CD14-positive monocyte (primary cell): Measurements from ENCODE around the gene LINC01488. TPM values are rescaled to one million over a fixed set of nuclear protein-coding genes. Genes with fewer than 3 reads are reported as not detected.
A peak's percentile ranks its signal among the peaks of the same experiment; 100 is the strongest.

Experiments used
- DNase-seq, 3 donors: peaks; one replicate each; pipeline ENCODE4 v3.0.0-alpha.2; 2011 to 2022
- H2AFZ ChIP-seq: 2 replicates; pipeline ENCODE4 v1.6.0; 2012; ENCODE audit warnings: mild to moderate bottlenecking, low read depth, low read length, inconsistent platforms; ENCODE audit not compliant: insufficient read depth, poor library complexity, severe bottlenecking
- H3K27ac ChIP-seq, 2 donors: 1 replicate in 1 of 2; 2 replicates in 1 of 2; pipeline ENCODE4 v1.5.1; 2012 to 2013; ENCODE audit warnings: low read length in 2 of 2, control low read depth in 1 of 2, inconsistent platforms in 1 of 2, low read depth in 1 of 2, mild to moderate bottlenecking in 1 of 2
- H3K27me3 ChIP-seq, 2 donors: one replicate each; pipeline versions ENCODE4 v1.6.0 to v1.6.1; 2011 to 2013; ENCODE audit warnings: low read length in 2 of 2; ENCODE audit not compliant: control insufficient read depth in 2 of 2, insufficient read depth in 2 of 2
- H3K36me3 ChIP-seq, 2 donors: replicated peaks in 1 of 2; 1 replicate in 1 of 2; 2 replicates in 1 of 2; pipeline versions ENCODE4 v1.5.1 to v1.6.1; 2012 to 2013; ENCODE audit warnings: low read length in 2 of 2, control low read depth in 1 of 2, inconsistent platforms in 1 of 2, mild to moderate bottlenecking in 1 of 2; ENCODE audit not compliant: insufficient read depth in 2 of 2, control insufficient read depth in 1 of 2
- H3K4me1 ChIP-seq, 2 donors: 1 replicate in 1 of 2; 2 replicates in 1 of 2; pipeline versions ENCODE4 v1.5.1 to v1.6.1; 2012 to 2013; ENCODE audit warnings: low read length in 2 of 2, control low read depth in 1 of 2, inconsistent platforms in 1 of 2, mild to moderate bottlenecking in 1 of 2, moderate library complexity in 1 of 2; ENCODE audit not compliant: insufficient read depth in 2 of 2, control insufficient read depth in 1 of 2
- H3K4me2 ChIP-seq: replicated peaks from 2 replicates; pipeline ENCODE3; 2012; ENCODE audit warnings: low read length, moderate library complexity, mild to moderate bottlenecking; ENCODE audit not compliant: poor library complexity, severe bottlenecking; ENCODE audit errors: extremely low read depth
- H3K4me3 ChIP-seq, 3 experiments: fragments of 200-600 bp in 1 of 3; sonication (generic) in 1 of 3; replicated peaks in 1 of 3; 1 replicate in 2 of 3; 2 replicates in 1 of 3; pipeline ENCODE4 v1.5.1; 2011 to 2013; ENCODE audit warnings: low read length in 3 of 3, mild to moderate bottlenecking in 3 of 3, control low read depth in 2 of 3, low read depth in 2 of 3, inconsistent platforms in 1 of 3, moderate library complexity in 1 of 3
- H3K79me2 ChIP-seq: 2 replicates; pipeline ENCODE4 v1.6.0; 2012; ENCODE audit warnings: mild to moderate bottlenecking, control low read depth, inconsistent platforms, low read length, moderate library complexity; ENCODE audit not compliant: insufficient read depth
- H3K9ac ChIP-seq: 2 replicates; pipeline ENCODE4 v1.6.0; 2017; ENCODE audit warnings: low read length, mild to moderate bottlenecking; ENCODE audit not compliant: insufficient read depth, poor library complexity, severe bottlenecking
- H3K9me3 ChIP-seq, 2 donors: replicated peaks in 1 of 2; 1 replicate in 1 of 2; 2 replicates in 1 of 2; pipeline versions ENCODE4 v1.5.1 to v1.6.1; 2012 to 2013; ENCODE audit warnings: low read length in 2 of 2, control low read depth in 1 of 2; ENCODE audit not compliant: control insufficient read depth in 1 of 2, insufficient read depth in 1 of 2
- H4K20me1 ChIP-seq: 2 replicates; pipeline ENCODE4 v1.6.0; 2012; ENCODE audit warnings: mild to moderate bottlenecking, low read length, control low read depth, moderate library complexity; ENCODE audit not compliant: insufficient read depth
- H3K27ac Mint-ChIP-seq, 7 donors: one replicate each; pipeline ENCODE4 v1.8.0; 2020; ENCODE audit warnings: mild to moderate bottlenecking in 7 of 7, mixed read lengths in 7 of 7, moderate library complexity in 6 of 7, inconsistent platforms in 2 of 7
- H3K27me3 Mint-ChIP-seq, 3 donors: one replicate each; pipeline ENCODE4 v1.8.0; 2021 to 2022; ENCODE audit warnings: low read depth in 3 of 3, mild to moderate bottlenecking in 3 of 3, mixed read lengths in 3 of 3, moderate library complexity in 3 of 3, inconsistent platforms in 1 of 3
- H3K36me3 Mint-ChIP-seq, 2 donors: one replicate each; pipeline ENCODE4 v1.8.0; 2020; ENCODE audit warnings: mixed read lengths in 2 of 2, inconsistent platforms in 1 of 2, mild to moderate bottlenecking in 1 of 2
- H3K4me1 Mint-ChIP-seq: one replicate; pipeline ENCODE4 v1.8.0; 2020; ENCODE audit warnings: mild to moderate bottlenecking, mixed read lengths
- H3K4me3 Mint-ChIP-seq, 2 donors: one replicate each; pipeline ENCODE4 v1.8.0; 2020; ENCODE audit warnings: mild to moderate bottlenecking in 2 of 2, mixed read lengths in 2 of 2, moderate library complexity in 1 of 2
- H3K9me3 Mint-ChIP-seq, 7 donors: one replicate each; pipeline ENCODE4 v1.8.0; 2020 to 2022; ENCODE audit warnings: mixed read lengths in 7 of 7, mild to moderate bottlenecking in 6 of 7, moderate library complexity in 6 of 7, inconsistent platforms in 2 of 7
- CTCF ChIP-seq: fragments of 200-600 bp; IDR thresholded peaks from one replicate; pipeline ENCODE4 v1.8.0; 2022; ENCODE audit warnings: antibody characterized with exemption, mild to moderate bottlenecking
- WGBS: methylation state at CpG from one replicate; pipeline ENCODE4 v1.1.5; 2013; ENCODE audit warnings: missing lambda C conversion rate; ENCODE audit not compliant: insufficient coverage; 5-methylcytosine and 5-hydroxymethylcytosine counted together
- intact Hi-C, 2 donors: fragments of 100-400 bp; cut with micrococcal nuclease; formaldehyde crosslinking; loops; one replicate each; pipeline versions ENCODE4 v1.15.0 to v1.15.1; 2023
- polyA plus RNA-seq, 3 donors: library from polyadenylated mRNA; depleted of rRNA in 1 of 3; unstranded in 2 of 3; stranded (reverse) in 1 of 3; fragments of 300-500 nt in 2 of 3; fragments of >200 nt in 1 of 3; fragmentation: Illumina TruSeq in 2 of 3; gene quantifications; 1 replicate in 2 of 3; 2 replicates in 1 of 3; pipeline ENCODE4 v1.2.3, GENCODE V29; 2012 to 2021

Gene LINC01488
- polyA plus RNA-seq, 3 donors = not detected

GRCh38 chr11:69435161-69435986 lies 46.1 kb upstream of the LINC01488 start:
- Histone ChIP-seq H3K9ac (no peak overlapping the region), H4K20me1 (no peaks in the 10 kb centered on the region), H3K9me3 (no peaks in the 10 kb centered on the region), H3K4me2 (no peak overlapping the region), H3K27ac (no peak overlapping the region), H3K4me1 (peaks cover 16 to 21% of the 10 kb centered on the region in 2 donors), H3K4me3 (no peak overlapping the region), H3K36me3 (no peaks in the 10 kb centered on the region), H2AFZ (no peak overlapping the region), H3K79me2 (no peaks in the 10 kb centered on the region), H3K27me3 (peaks cover 0 to 7% of the 10 kb centered on the region in 2 donors)
- intact Hi-C loops = loop anchor here in 1 of 2 donors (5.0 kb wide), 1 partner anchor 143 kb away; the partner anchor contains the start of gene MYEOV
- peak overlapping the region in 1 of 2 donors; percentile 63 for H3K4me3 Mint-ChIP-seq
- peaks cover 20% of the 10 kb centered on the region for H3K4me1 Mint-ChIP-seq
- no peak for TF ChIP-seq CTCF
- 80% methylated on average over 3 of the region's 15 CpGs for WGBS
- H3K27ac Mint-ChIP-seq = peak overlapping the region in 1 of 7 donors; percentile 6
- H3K36me3 Mint-ChIP-seq = no peaks in the 10 kb centered on the region
- H3K9me3 Mint-ChIP-seq = no peaks in the 10 kb centered on the region
- no peak for DNase-seq
- H3K27me3 Mint-ChIP-seq = peaks cover 15 to 23% (median 19%) of the 10 kb centered on the region in 3 donors

GRCh38 chr11:69436041-69436982 lies 45.2 kb upstream of the LINC01488 start:
- TF ChIP-seq CTCF = no peak

More at GRCh38 chr11:69436041-69436982, 45.2 kb upstream of the LINC01488 start:
- peaks cover 20% of the 10 kb centered on the region for H3K4me1 Mint-ChIP-seq
- intact Hi-C loops = loop anchor here in 1 of 2 donors (5.0 kb wide), 1 partner anchor 144 kb away; the partner anchor contains the start of gene MYEOV
- whole genome bisulfite sequencing = 65% methylated on average over 15 of the region's 22 CpGs
- Histone ChIP-seq H3K4me2 (no peak overlapping the region), H3K27ac (no peak overlapping the region), H3K9me3 (no peaks in the 10 kb centered on the region), H2AFZ (no peak overlapping the region), H3K79me2 (no peaks in the 10 kb centered on the region), H3K36me3 (no peaks in the 10 kb centered on the region), H3K4me1 (peaks cover 16 to 21% of the 10 kb centered on the region in 2 donors), H3K4me3 (no peak overlapping the region), H3K9ac (no peak overlapping the region), H4K20me1 (no peaks in the 10 kb centered on the region), H3K27me3 (peaks cover 0 to 7% of the 10 kb centered on the region in 2 donors)
- H3K9me3 Mint-ChIP-seq = no peaks in the 10 kb centered on the region
- peak overlapping the region in 1 of 2 donors; percentile 63 for H3K4me3 Mint-ChIP-seq
- peaks cover 17 to 27% (median 26%) of the 10 kb centered on the region in 3 donors for H3K27me3 Mint-ChIP-seq
- peak overlapping the region in 1 of 7 donors; percentile 31 for H3K27ac Mint-ChIP-seq
- no peaks in the 10 kb centered on the region for H3K36me3 Mint-ChIP-seq
- DNase-seq = peak; percentile 20 to 43 (median 23)
